ENCODE data around the gene ZNF414.

- TF ChIP-seq EZH2phosphoT487 (IDR thresholded peaks at IDR 0.05; ENCODE audit: low read depth, severe bottlenecking, unreplicated experiment) (no peak), CTCF (IDR thresholded peaks at IDR 0.05; ENCODE audit: poor library complexity) (no peak), EZH2 (IDR thresholded peaks at IDR 0.05; ENCODE audit: borderline replicate concordance) (no peak)
These were observed 9.0 kb downstream of the ZNF414 start for GRCh38 chr19:8504919-8505318.

Data from hepatocyte (in vitro differentiated cells).